Measurements from ENCODE around the gene PRPSAP2.
"Not testable (repeated sequence)": the region's sequence is repeated elsewhere in the genome, so short reads cannot be mapped to it uniquely, and the experiment has no call there.

The PRPSAP2 gene

GRCh38 chr17:18821430-18821829, 36.5 kb upstream of the PRPSAP2 start:
- not testable (repeated sequence) for H2AFZ ChIP-seq (ENCODE audit: low read depth, low read length); H4K8ac ChIP-seq (ENCODE audit: low read length); H3K4me3 ChIP-seq (ENCODE audit: insufficient read depth in 1 of 2, low read depth in 1 of 2, low read length in 2 of 2); H3K4me2 ChIP-seq (ENCODE audit: low read length, poor library complexity, severe bottlenecking); H2BK120ac ChIP-seq (ENCODE audit: low read depth, low read length); H4K91ac ChIP-seq (ENCODE audit: low read length); H2BK12ac ChIP-seq (ENCODE audit: low read length in 2 of 2); H2BK5ac ChIP-seq (ENCODE audit: low read depth, low read length, poor library complexity, severe bottlenecking); DNase-seq; H3K4me1 ChIP-seq (ENCODE audit: control insufficient read depth, insufficient read depth, low read depth, low read length); H3K18ac ChIP-seq (ENCODE audit: low read depth in 1 of 2, low read length in 2 of 2); H3K4ac ChIP-seq (ENCODE audit: low read depth in 1 of 2, low read length in 2 of 2); H3K9ac ChIP-seq (ENCODE audit: low read length); H2BK15ac ChIP-seq (ENCODE audit: low read depth, poor library complexity, severe bottlenecking); H3K27ac ChIP-seq (ENCODE audit: low read length, poor library complexity, severe bottlenecking); H3K9me3 ChIP-seq (ENCODE audit: control insufficient read depth, low read length); H3K14ac ChIP-seq (ENCODE audit: low read length in 2 of 2); H3K36me3 ChIP-seq (ENCODE audit: control insufficient read depth in 1 of 2, insufficient read depth in 2 of 2, low read depth in 1 of 2, low read length in 2 of 2); H3K23ac ChIP-seq (ENCODE audit: low read length in 2 of 2); H3K79me1 ChIP-seq (replicated peaks; ENCODE audit: low read length, poor library complexity, severe bottlenecking); H2AK5ac ChIP-seq (ENCODE audit: low read length, severe bottlenecking); H3K27me3 ChIP-seq (ENCODE audit: control insufficient read depth in 1 of 2, insufficient read depth in 1 of 2, low read length in 2 of 2)
- WGBS: no CpG with 5 or more reads among the region's 3 CpGs

- not testable (repeated sequence) for H3K9me3 ChIP-seq (ENCODE audit: control insufficient read depth, low read length); H3K14ac ChIP-seq (ENCODE audit: low read length in 2 of 2); H2AFZ ChIP-seq (ENCODE audit: low read depth, low read length); H3K4me1 ChIP-seq (ENCODE audit: control insufficient read depth, insufficient read depth, low read depth, low read length); H3K27me3 ChIP-seq (ENCODE audit: control insufficient read depth in 1 of 2, insufficient read depth in 1 of 2, low read length in 2 of 2); H2BK15ac ChIP-seq (ENCODE audit: low read depth, poor library complexity, severe bottlenecking); H2BK5ac ChIP-seq (ENCODE audit: low read depth, low read length, poor library complexity, severe bottlenecking); H3K27ac ChIP-seq (ENCODE audit: low read length, poor library complexity, severe bottlenecking); H4K8ac ChIP-seq (ENCODE audit: low read length); H3K4ac ChIP-seq (ENCODE audit: low read depth in 1 of 2, low read length in 2 of 2); H3K18ac ChIP-seq (ENCODE audit: low read depth in 1 of 2, low read length in 2 of 2); H3K4me3 ChIP-seq (ENCODE audit: insufficient read depth in 1 of 2, low read depth in 1 of 2, low read length in 2 of 2); H2BK12ac ChIP-seq (ENCODE audit: low read length in 2 of 2); H2AK5ac ChIP-seq (ENCODE audit: low read length, severe bottlenecking); H4K91ac ChIP-seq (ENCODE audit: low read length); DNase-seq; H3K79me1 ChIP-seq (replicated peaks; ENCODE audit: low read length, poor library complexity, severe bottlenecking); H3K36me3 ChIP-seq (ENCODE audit: control insufficient read depth in 1 of 2, insufficient read depth in 2 of 2, low read depth in 1 of 2, low read length in 2 of 2); H2BK120ac ChIP-seq (ENCODE audit: low read depth, low read length); H3K23ac ChIP-seq (ENCODE audit: low read length in 2 of 2); H3K9ac ChIP-seq (ENCODE audit: low read length); H3K4me2 ChIP-seq (ENCODE audit: low read length, poor library complexity, severe bottlenecking)
- WGBS: no CpG with 5 or more reads among the region's 1 CpG
Measured at GRCh38 chr17:18827613-18828012, 30.3 kb upstream of the PRPSAP2 start.

DNA sequence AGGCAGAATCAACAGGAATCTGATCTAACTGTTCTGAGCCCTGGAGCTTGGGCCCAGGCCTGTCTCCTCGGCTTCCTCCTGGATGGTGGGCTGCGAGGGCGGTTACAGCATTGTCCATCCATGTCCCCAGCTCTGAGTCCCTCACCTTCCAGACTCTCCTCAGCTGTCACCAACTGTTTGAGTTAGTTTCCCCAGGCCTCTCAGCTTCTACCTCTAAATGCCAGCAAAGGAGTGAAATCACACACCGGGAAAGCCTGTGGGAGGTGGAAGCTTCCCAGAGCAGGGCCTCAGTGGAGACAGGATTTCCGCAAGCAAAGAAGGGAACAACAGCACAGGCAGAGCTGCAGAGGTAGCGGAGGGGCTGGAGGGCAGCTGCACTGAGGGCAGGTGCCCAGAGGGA, 9.4 kb upstream of the PRPSAP2 start:
- Histone ChIP-seq H3K18ac (ENCODE audit: low read depth in 1 of 2, low read length in 2 of 2) (no peak overlapping the region), H2BK120ac (ENCODE audit: low read depth, low read length) (no peak overlapping the region), H3K4me1 (ENCODE audit: control insufficient read depth, insufficient read depth, low read depth, low read length) (peaks cover 4% of the 10 kb centered on the region), H2AFZ (ENCODE audit: low read depth, low read length) (no peak overlapping the region), H3K4me3 (ENCODE audit: insufficient read depth in 1 of 2, low read depth in 1 of 2, low read length in 2 of 2) (no peak overlapping the region), H3K23ac (ENCODE audit: low read length in 2 of 2) (no peak overlapping the region), H3K9ac (ENCODE audit: low read length) (no peak overlapping the region), H2BK15ac (ENCODE audit: low read depth, poor library complexity, severe bottlenecking) (no peak overlapping the region), H3K4ac (ENCODE audit: low read depth in 1 of 2, low read length in 2 of 2) (no peak overlapping the region), H3K27me3 (ENCODE audit: control insufficient read depth in 1 of 2, insufficient read depth in 1 of 2, low read length in 2 of 2) (no peaks in the 10 kb centered on the region), H2AK5ac (ENCODE audit: low read length, severe bottlenecking) (peak overlapping the region; percentile 1), H3K9me3 (ENCODE audit: control insufficient read depth, low read length) (no peaks in the 10 kb centered on the region), H4K8ac (ENCODE audit: low read length) (no peak overlapping the region), H3K4me2 (ENCODE audit: low read length, poor library complexity, severe bottlenecking) (no peak overlapping the region), H3K36me3 (ENCODE audit: control insufficient read depth in 1 of 2, insufficient read depth in 2 of 2, low read depth in 1 of 2, low read length in 2 of 2) (peaks cover 0 to 3% of the 10 kb centered on the region in 2 experiments), H3K79me1 (replicated peaks; ENCODE audit: low read length, poor library complexity, severe bottlenecking) (no peaks in the 10 kb centered on the region), H2BK12ac (ENCODE audit: low read length in 2 of 2) (no peak overlapping the region), H3K27ac (ENCODE audit: low read length, poor library complexity, severe bottlenecking) (no peak overlapping the region), H2BK5ac (ENCODE audit: low read depth, low read length, poor library complexity, severe bottlenecking) (no peak overlapping the region), H3K14ac (ENCODE audit: low read length in 2 of 2) (no peak overlapping the region), H4K91ac (ENCODE audit: low read length) (no peak overlapping the region)
- no peak for DNase-seq
- WGBS: 91% methylated on average over 6 of the region's 6 CpGs

GRCh38 chr17:18850679-18851078, 7.3 kb upstream of the PRPSAP2 start:
- Histone ChIP-seq H3K9me3 (ENCODE audit: control insufficient read depth, low read length) (no peaks in the 10 kb centered on the region), H4K91ac (ENCODE audit: low read length) (no peak overlapping the region), H2AK5ac (ENCODE audit: low read length, severe bottlenecking) (peak overlapping the region; percentile 98), H3K27me3 (ENCODE audit: control insufficient read depth in 1 of 2, insufficient read depth in 1 of 2, low read length in 2 of 2) (no peaks in the 10 kb centered on the region), H3K79me1 (replicated peaks; ENCODE audit: low read length, poor library complexity, severe bottlenecking) (peaks cover 12% of the 10 kb centered on the region), H3K18ac (ENCODE audit: low read depth in 1 of 2, low read length in 2 of 2) (no peak overlapping the region), H2BK15ac (ENCODE audit: low read depth, poor library complexity, severe bottlenecking) (no peak overlapping the region), H3K36me3 (ENCODE audit: control insufficient read depth in 1 of 2, insufficient read depth in 2 of 2, low read depth in 1 of 2, low read length in 2 of 2) (peaks cover 0 to 3% of the 10 kb centered on the region in 2 experiments), H3K9ac (ENCODE audit: low read length) (peak overlapping the region; percentile 12), H2BK12ac (ENCODE audit: low read length in 2 of 2) (peak overlapping the region in 1 of 2 experiments; percentile 72), H3K23ac (ENCODE audit: low read length in 2 of 2) (peak overlapping the region in 1 of 2 experiments; percentile 80), H2BK120ac (ENCODE audit: low read depth, low read length) (no peak overlapping the region), H4K8ac (ENCODE audit: low read length) (peak overlapping the region; percentile 47), H3K4me1 (ENCODE audit: control insufficient read depth, insufficient read depth, low read depth, low read length) (peaks cover 7% of the 10 kb centered on the region), H3K4me3 (ENCODE audit: insufficient read depth in 1 of 2, low read depth in 1 of 2, low read length in 2 of 2) (no peak overlapping the region), H3K27ac (ENCODE audit: low read length, poor library complexity, severe bottlenecking) (peak overlapping the region; percentile 27), H3K4me2 (ENCODE audit: low read length, poor library complexity, severe bottlenecking) (no peak overlapping the region), H2BK5ac (ENCODE audit: low read depth, low read length, poor library complexity, severe bottlenecking) (no peak overlapping the region), H3K14ac (ENCODE audit: low read length in 2 of 2) (no peak overlapping the region), H2AFZ (ENCODE audit: low read depth, low read length) (peak overlapping the region; percentile 14), H3K4ac (ENCODE audit: low read depth in 1 of 2, low read length in 2 of 2) (no peak overlapping the region)
- DNase-seq: no peak
- 86% methylated on average over 1 of the region's 1 CpG for WGBS

Data from mesenchymal stem cell (in vitro differentiated cells and primary cell).